Astrocyte (in vitro differentiated cells and primary cell): ENCODE measurements around the gene GIMAP1.

Experiments used
- CTCF ChIP-seq: IDR thresholded peaks from 2 replicates; pipeline ENCODE4 v1.5.1; 2011; ENCODE audit warnings: low read depth, mild to moderate bottlenecking, inconsistent platforms, low read length, moderate library complexity; ENCODE audit not compliant: insufficient read depth
- EZH2 ChIP-seq: IDR thresholded peaks from 2 replicates; pipeline ENCODE4 v1.6.1; 2012; ENCODE audit warnings: mild to moderate bottlenecking, low read length, inconsistent platforms; ENCODE audit not compliant: insufficient read depth

- TF ChIP-seq CTCF (no peak), EZH2 (no peak)
Measured at GRCh38 chr7:150739033-150739432, 22.6 kb downstream of the GIMAP1 start.
